HL-60/S4 treated with phorbol 12-myristate 13-acetate at 8.2 ng/mL for 4 days and 3 days (cell line): Measurements from ENCODE around the gene COG4.
"Not testable (repeated sequence)": the region's sequence is repeated elsewhere in the genome, so short reads cannot be mapped to it uniquely, and the experiment has no call there.

Experiments used
- in situ Hi-C: fragments of 300-500 bp; cut with MboI; formaldehyde crosslinking; loops from 2 replicates; pipeline ENCODE4 v1.15.0; 2022; ENCODE audit warnings: low sequenced_read_pairs

COG4 gene

DNA sequence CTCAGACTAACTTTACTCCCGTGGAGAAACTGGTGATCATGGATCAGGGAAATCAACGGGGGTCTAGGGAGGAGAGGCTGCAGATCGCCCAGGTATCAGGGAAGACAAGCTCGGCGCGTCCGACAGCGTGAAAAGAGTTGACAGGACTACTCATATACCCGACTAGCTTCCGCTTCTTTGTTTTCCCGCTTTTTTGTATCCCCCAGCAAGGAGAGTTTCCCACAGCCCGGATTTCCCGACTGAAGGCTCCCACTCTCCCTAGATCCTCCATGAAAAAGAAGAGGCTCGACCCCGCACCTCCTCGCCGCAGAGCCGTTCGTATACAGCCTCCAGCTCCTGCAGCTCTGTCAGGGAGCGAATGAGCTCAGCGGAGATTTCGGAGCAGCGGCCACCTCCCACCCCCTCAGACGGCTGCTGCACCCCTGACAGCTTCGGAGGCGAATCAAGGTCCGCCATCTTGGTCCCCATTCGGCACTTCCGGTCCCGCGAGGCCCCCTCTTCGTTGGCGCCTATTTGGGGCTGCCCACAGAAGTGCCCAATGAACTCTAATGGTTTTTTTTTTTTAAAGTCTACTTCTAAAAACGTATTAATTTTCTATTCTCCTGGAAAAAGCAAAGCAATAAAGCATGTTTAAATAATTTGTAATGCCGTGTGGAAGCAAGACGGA, at the start of gene COG4:
TSS of gene COG4 (minus strand) at position 479 of the 667 bp plus-strand sequence. CDS start at position 468, 11 bp downstream.
- in situ Hi-C loops, result no loop called here

DNA sequence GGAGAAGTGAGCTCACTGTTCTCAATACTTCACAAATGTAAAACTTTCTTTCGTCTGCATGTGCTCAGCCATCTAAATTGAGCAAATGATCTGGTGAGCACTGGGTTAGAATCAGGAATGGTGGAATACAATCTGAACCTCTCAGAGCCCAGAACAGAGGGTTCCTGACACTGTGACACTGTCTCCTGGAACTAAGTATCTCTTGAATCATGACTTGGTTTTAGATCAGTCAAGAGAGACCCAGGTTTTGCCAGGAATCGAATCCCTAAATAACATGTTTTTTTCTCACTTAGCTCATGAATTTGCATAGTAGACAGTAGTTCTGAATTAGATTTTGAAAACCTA, 49.5 kb upstream of the COG4 start:
- in situ Hi-C loops, result no loop called here

DNA sequence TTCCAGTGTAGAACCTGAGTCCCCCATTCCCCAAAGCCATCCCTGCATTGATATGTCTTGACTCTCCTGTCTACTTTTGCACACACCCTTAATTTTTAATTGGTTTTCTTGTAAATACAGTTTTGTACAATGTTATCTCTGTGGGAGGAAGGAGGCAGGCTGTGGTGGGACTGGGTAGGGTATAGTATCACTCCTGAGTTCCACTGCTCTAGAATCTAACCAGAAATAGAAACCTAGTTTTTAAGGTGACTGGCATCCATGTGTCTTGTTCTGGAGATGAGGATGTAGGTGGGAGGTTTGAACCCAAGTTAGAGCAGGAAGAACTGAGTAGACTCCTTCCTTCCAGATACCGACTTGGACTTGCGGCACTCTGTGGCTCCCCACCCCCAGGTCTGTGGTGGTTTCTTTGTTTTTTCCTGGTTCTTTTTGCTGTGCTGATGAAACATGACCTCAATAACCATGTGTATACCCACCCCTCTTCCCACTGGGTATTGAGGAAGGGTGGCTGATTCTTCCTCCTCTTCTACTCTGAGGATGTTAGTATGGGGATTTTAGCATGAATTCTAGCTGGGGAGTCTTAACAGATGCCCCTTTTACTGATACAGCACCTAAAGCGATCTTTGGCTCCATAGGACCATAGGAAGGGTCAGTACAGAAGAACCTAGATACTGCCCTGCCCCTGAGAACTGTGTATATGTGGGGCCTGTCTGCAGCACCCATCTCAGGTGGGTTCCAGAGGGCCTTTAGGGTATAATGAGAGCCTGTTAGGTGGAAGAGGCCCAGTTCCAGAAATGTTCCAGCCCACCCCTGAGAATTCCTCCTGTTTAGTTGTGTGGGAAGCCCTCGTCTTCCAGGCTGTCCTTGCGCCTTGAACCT, 48.9 kb upstream of the COG4 start:
- in situ Hi-C loops, result no loop called here

DNA sequence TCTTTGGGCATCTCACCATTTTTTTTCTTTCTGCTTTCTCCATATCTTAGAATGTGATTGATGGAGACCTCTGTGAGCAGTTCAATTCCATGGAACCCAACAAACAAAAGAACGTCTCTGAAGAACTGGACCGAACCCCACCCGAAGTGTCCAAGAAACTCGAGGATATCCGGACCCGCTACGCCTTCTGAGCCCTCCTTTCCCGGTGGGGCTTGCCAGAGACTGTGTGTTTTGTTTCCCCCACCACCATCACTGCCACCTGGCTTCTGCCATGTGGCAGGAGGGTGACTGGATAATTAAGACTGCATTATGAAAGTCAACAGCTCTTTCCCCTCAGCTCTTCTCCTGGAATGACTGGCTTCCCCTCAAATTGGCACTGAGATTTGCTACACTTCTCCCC, 48.3 kb upstream of the COG4 start:
- in situ Hi-C loops, result no loop called here

DNA sequence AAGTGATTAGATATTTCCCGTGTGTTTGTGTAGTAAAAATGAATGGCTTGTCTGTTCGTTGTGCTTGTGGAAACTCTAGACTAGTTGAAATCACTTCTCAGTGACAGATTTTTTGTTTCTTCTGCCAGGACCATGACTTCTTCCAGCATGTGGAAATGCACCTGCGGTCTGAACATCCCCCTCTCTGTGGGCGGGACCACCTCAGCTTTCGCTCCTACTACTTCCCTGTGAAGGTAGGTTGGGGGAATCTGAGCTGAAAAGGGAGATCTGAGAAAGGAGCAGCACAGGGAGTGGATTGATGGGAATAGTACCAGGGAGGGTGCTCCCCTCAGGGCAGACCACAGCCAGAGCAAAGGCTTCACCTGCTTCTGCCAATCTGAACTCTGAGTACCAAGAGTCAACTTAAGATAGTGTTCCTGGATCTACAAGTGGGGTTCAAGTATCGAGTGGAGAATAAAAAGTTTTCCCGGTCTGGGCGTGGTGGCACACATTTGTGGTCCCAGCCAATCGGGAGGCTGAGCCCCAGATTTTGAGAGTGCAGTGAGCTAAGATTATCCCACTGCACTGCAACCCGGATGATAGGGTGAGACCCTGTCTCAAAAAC, 47.7 kb upstream of the COG4 start:
- in situ Hi-C loops, result no loop called here

DNA sequence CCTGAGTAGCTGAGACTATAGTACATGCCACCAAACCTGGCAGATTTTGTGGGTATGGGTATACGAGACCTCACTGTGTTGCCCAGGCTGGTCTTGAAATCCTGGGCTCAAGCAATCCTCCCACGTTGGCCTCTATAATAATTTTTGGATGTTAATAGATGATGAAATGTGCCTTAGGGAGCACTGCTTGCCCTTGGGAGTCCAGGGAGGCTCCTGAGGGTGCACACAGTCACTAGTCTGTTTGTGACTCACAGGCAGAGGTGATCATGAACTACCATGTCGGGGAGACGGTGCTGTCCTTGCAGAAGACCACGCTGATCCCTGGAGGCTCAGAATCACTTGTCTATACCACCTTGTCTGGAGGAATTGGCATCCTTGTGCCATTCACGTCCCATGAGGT, 46.4 kb upstream of the COG4 start:
- in situ Hi-C loops, result no loop called here

DNA sequence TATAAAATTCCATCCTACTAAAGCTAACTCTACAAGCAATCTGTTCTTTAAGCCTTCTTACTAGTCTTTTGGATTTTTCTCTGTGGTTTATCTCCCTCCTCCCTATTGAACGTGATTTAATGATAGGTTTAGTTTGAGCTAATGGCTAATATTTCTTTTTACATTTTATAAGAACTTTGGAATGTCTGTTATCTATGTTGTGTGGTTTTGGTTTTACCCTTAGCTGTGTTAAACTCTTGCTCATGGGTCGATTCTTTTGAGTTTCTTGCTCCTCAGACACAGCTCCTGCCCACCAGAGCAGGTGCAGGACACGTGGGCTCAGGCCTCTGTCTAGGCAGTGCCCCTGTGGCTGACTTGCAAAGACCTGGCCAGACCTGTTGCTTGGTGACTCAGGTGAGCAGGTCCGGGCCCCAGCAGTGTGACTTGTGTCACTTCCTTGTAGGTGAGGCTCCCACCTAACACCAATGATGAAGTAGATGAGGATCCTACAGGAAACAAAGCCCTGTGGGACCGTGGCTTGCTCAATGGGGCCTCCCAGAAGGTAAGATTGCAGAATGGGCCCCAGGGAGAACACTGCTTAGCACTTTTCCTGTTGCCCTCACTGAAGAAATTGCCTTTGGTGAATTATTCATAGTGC, 45.4 kb upstream of the COG4 start:
- in situ Hi-C loops, result no loop called here

DNA sequence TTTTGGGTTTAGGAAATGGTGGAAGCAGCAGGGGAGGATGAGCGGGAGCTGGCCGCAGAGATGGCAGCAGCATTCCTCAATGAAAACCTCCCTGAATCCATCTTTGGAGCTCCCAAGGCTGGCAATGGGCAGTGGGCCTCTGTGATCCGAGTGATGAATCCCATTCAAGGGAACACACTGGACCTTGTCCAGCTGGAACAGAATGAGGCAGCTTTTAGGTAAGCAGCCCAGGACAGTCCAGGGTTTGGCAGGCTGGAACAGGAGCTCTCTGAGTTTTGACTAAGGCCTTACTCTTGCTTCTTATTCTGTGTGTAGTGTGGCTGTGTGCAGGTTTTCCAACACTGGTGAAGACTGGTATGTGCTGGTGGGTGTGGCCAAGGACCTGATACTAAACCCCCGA, 41.7 kb upstream of the COG4 start:
- in situ Hi-C loops, result no loop called here

DNA sequence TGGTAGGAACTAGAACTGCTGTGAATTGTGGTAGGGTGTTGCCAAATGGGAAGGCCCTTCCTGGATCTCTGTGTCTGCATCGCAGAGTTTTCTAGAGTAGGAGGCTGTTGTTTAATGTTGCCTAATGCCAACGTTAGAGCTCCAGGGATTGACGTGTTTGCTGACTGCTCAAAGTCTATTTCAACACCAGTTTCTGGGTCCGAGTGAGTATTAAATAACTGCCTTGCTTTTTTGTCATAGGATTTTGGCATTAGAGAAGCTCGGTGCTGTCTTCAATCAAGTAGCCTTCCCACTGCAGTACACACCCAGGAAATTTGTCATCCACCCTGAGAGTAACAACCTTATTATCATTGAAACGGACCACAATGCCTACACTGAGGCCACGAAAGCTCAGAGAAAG, 40.3 kb upstream of the COG4 start:
- in situ Hi-C loops, result no loop called here

DNA sequence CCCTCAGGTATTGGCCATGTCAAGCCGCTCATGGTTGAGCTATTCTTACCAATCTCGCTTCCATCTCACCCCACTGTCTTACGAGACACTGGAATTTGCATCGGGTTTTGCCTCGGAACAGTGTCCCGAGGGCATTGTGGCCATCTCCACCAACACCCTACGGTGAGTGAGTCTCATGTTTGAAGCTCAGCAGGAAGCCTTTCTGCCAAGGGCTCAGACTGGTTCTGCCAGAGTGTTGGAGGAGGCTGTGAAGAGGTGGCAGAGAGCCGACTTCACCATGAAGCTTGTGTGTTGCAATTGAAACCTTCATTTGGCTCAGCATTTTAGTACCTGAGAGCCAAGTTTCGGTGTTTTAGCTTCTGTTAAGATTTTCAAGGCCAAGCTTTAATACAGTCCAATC, 38.3 kb upstream of the COG4 start:
- in situ Hi-C loops, result no loop called here

DNA sequence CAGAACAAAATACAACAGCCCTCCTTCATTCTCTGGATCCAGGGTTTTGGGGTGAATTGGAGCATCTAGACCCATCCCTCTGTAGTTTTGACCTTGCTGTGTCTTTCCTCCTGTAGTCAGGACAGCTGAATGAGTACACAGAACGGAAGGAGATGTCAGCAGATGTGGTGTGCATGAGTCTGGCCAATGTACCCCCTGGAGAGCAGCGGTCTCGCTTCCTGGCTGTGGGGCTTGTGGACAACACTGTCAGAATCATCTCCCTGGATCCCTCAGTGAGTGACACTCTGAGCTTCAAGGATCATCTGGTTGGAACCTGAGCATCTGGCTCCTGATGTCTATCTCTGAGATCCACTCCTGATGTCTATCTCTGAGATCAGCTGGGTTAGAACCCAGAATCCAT, 32.7 kb upstream of the COG4 start:
- in situ Hi-C loops, result loop anchor here (10.0 kb wide), 1 partner anchor 291 kb away; no protein-coding TSS in a partner anchor

DNA sequence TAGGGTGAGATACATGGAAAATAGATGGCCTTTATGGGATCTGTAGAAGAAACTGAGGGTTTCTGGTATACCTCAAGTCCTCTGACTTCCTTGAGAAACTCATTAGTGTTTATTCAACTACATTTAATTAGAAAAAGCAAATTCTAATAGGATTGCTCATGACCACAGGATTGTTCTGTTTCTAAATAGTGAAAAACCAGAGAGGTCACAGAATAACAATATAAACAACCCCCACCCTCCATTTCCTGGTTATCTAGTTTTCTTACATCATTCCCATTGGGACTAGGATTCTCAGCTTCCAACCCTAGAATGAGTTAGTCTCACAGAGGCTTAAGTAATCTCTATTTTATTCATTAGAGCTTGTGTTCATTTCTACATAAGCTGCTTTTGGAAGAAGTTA, 30.3 kb upstream of the COG4 start:
- in situ Hi-C loops, result loop anchor here (10.0 kb wide), 1 partner anchor 289 kb away; no protein-coding TSS in a partner anchor

DNA sequence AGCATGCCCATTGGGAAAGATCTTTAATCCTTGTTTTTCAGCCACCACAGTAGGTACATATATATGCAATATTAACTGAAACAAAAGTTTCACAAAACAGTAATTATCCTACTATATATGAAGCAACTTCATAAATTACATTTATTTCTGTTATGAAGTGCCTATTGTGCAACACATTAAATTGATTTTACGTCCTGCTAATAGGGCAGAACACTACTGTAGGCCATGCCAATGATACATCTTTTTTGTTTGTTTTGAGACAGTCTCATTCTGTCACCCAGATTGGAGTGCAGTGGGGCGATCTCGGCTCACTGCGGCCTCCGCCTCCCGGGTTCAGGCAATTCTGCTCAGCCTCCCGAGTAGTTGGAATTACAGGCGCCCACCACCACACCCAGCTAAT, 29.3 kb upstream of the COG4 start:
- in situ Hi-C loops, result loop anchor here (10.0 kb wide), 1 partner anchor 288 kb away; no protein-coding TSS in a partner anchor

DNA sequence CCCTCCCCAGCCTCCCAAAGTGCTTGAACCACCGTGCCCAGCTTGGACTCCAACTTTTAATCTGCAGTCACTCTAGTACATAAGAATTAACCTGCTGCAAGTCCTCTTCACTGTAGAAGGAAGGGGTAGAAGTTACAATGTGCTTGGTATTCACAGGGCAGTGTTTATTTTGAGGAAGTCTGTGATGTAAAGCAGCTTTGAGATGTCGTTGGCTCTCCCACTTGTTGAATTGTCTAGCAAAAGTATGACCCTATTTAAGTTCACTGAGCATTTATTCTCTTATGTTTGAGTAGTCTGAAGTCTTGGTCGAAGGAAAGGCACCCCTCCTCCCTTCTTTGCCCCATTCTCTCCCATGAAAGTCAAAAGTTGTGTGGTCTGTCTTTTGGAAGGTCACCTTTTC, 28.4 kb upstream of the COG4 start:
- in situ Hi-C loops, result loop anchor here (10.0 kb wide), 1 partner anchor 287 kb away; no protein-coding TSS in a partner anchor

DNA sequence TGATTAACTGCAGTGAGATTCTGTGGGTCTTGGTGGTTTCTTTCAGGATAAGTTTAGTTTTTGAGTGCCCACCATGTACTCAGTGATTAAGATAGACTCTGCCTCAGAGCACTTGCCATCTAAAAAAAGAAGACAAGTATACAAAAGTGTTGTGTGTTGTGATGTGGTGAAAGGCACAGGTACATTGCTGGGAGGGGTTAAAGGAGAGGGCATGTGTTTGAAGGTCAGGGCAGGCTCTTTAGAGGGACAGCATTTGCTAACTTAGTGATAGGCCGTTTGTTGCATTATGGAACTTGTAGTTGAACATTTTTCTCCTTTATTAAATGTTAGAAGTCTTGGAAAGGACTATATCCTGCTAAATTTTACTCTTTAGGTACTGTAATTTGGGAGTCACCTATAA, 26.7 kb upstream of the COG4 start:
- in situ Hi-C loops, result loop anchor here (10.0 kb wide), 1 partner anchor 285 kb away; no protein-coding TSS in a partner anchor

DNA sequence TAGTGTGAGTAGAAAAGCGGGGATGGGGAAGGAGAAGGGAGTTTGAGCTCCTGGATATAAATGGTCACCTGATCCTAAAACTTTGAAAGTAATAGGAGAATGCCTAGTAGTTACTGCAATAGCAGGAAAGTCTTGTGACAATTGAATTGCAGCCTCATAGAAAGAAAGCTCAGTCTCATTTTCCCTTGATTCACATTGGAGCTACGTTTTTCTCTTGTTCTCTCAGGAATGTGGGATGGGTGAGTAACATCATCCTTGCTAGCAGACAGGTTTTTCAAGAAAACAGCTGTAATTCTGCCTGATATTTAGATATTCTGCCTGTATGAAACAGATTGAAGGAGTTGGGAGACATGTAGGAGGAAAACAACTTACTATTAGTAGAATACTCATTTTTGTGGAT, 25.6 kb upstream of the COG4 start:
- in situ Hi-C loops, result no loop called here

DNA sequence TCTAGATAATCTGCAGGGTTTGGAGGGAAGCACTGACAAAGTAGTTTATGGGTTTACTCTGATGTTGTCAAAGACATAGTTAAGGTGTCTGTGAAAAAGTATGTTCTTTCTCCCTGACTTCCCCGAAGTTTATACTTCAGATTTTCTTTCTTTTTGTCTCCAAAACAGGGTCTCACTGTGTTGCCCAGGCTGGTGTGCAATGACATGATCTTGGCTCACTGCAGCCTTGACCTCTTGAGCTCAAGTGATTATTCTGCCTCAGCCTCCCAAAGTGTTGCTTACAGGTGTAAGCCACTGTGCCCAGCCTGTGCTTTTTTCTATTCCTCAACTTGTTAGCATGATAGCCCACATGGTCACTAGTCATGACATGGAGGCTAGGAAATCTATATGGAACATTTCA, 21.2 kb upstream of the COG4 start:
- in situ Hi-C loops, result no loop called here

DNA sequence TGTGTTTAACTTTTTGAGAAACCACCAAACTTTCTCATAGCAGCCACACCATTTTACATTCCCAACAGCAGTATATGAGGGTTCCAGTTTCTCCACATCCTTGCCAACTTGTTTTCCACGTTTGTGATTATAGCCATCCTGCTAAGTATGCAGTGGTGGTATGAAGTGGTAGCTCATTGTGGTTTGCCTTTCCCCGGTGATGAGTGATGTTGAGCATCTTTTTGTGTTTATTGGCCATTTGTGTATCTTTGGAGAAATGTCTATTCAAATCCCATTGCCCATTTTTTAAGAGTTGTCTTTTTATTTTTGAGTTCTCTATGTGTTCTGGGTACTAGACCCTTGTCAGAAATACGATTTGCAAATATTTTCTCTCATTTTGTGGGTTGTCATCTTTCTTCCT, 17.6 kb upstream of the COG4 start:
- in situ Hi-C loops, result no loop called here

DNA sequence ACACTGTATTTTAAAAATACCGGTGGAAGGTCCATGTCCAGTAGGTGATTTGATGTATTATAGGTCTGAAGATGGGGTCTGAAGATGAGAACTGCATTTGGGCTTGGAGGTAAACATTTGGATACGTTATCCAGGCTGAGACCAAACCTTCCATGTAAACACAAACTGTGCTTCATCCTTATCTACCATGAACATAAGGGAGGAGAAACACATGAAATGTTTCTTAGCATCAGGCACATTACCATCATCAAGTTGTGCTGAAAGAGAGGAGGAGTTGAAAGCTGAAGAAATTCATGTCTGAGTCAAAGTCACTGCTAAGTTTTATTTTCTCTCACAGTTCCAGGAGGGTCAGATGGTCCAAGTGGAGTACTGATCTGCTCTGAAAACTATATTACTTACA, 11.6 kb upstream of the COG4 start:
- in situ Hi-C loops, result no loop called here

DNA sequence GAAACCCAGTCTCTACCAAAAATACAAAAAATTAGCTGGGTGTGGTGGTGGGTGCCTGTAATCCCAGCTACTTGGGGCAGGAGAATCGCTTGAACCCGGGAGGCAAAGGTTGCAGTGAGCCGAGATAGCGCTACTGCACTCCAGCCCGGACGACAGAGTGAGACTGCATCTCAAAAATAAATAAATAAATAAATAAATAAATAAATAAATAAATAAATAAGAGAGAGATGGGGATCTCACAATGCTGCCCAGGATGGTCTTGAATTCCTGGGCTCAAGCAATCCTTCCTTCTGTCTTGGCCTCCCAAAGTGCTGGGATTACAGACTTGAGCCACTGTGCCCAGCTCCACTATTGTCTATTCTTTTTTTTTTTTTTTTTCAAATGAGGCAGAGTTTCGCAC, 6.6 kb upstream of the COG4 start:
- in situ Hi-C loops, result not testable (repeated sequence)

DNA sequence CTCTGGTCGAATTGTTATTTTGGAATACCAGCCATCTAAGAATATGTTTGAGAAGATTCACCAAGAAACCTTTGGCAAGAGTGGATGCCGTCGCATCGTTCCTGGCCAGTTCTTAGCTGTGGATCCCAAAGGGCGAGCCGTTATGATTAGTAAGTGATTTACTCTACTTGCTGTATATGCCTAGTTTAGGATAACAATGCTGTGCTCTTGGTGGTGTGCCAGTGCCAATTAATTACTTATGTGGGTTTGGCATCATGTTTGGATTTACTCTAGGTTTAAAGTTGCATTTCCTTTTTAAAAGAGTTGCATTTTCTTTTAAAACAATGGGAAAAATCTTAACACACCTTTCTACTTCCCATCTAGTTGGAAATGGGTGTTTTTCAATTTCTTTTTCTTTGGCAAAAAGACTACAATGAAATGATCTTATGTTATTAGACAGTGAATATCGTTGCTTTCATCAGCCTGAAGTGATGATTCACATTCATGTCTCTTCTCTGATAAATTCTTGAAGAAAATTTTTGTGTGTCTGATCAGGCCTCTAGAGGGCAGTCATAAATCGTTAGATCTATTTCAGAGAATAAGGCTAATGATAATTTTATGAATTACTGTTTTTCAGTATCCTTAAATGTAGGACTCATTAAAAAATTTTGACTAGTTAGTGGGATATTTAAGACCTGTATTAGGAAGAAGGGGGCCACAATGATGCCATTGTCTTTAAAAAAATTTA, 5.9 kb upstream of the COG4 start:
- in situ Hi-C loops, result no loop called here
